Forelimb muscle (tissue), 1 donor: ENCODE measurements around the gene NFKBIL1. TPM values are rescaled to one million over a fixed set of nuclear protein-coding genes. Genes with fewer than 3 reads are reported as not detected.
"Not testable (repeated sequence)": the region's sequence is repeated elsewhere in the genome, so short reads cannot be mapped to it uniquely, and the experiment has no call there.

Experiments
- DNase-seq: peaks from one replicate; pipeline ENCODE4 v3.0.0-alpha.2; 2013; ENCODE audit warnings: low read depth
- polyA plus RNA-seq: library from polyadenylated mRNA; unstranded; fragments of 120-200 nt; gene quantifications from one replicate; pipeline ENCODE4 v1.2.1, GENCODE V29; 2013; ENCODE audit not compliant: insufficient read length

Gene NFKBIL1
- polyA plus RNA-seq, 1 donor: 16.8 TPM

GRCh38 chr6:31580807-31581433 lies 33.5 kb downstream of the NFKBIL1 start:
- no peak for DNase-seq

- DNase-seq: no peak
These were observed 34.2 kb downstream of the NFKBIL1 start for GRCh38 chr6:31581434-31582229.

- no peak for DNase-seq
These were observed 34.8 kb downstream of the NFKBIL1 start, which contains the start of gene LTB for GRCh38 chr6:31582230-31582643. LTB (minus strand) TSS chr6:31582424; CDS start chr6:31582417, 7 bp downstream.

GRCh38 chr6:31585491-31585890 lies 38.1 kb downstream of the NFKBIL1 start:
- DNase-seq: no peak

GRCh38 chr6:31586008-31586407 lies 38.6 kb downstream of the NFKBIL1 start, which contains the start of gene LST1:
LST1 (plus strand) TSS chr6:31586277; CDS start chr6:31587300, 1,023 bp downstream.
- DNase-seq: no peak

GRCh38 chr6:31586599-31587281 lies 39.3 kb downstream of the NFKBIL1 start:
- no peak for DNase-seq

- DNase-seq: no peak
These were observed 40.7 kb downstream of the NFKBIL1 start for GRCh38 chr6:31587791-31588777.

GRCh38 chr6:31588871-31589650 lies 41.7 kb downstream of the NFKBIL1 start:
- DNase-seq: no peak

- DNase-seq: not testable (repeated sequence)
These were observed 43.3 kb downstream of the NFKBIL1 start for GRCh38 chr6:31590691-31591090.

GRCh38 chr6:31592396-31592771 lies 45.0 kb downstream of the NFKBIL1 start:
- no peak for DNase-seq

- DNase-seq: no peak
These were observed 49.6 kb downstream of the NFKBIL1 start for GRCh38 chr6:31597006-31597405.

- DNase-seq: no peak
These were observed 59.9 kb downstream of the NFKBIL1 start for GRCh38 chr6:31607317-31607716.

Other genes with a start within 250 kb of the NFKBIL1 start
- gene HLA-B, start 190.4 kb upstream of the NFKBIL1 start, polyA plus RNA-seq: 104 TPM
- 5.1 TPM for gene MICA, start 144.0 kb upstream of the NFKBIL1 start, polyA plus RNA-seq
- gene MICB, start 49.5 kb upstream of the NFKBIL1 start, polyA plus RNA-seq: 1.1 TPM
- gene MCCD1, start 18.6 kb upstream of the NFKBIL1 start, polyA plus RNA-seq: not detected
- gene DDX39B, start 5.6 kb upstream of the NFKBIL1 start, polyA plus RNA-seq: 368 TPM
- gene ATP6V1G2, start 1.0 kb upstream of the NFKBIL1 start, polyA plus RNA-seq: 3.0 TPM
- gene LTA, start 24.7 kb downstream of the NFKBIL1 start, polyA plus RNA-seq: 0.18 TPM
- not detected for gene TNF, start 28.0 kb downstream of the NFKBIL1 start, polyA plus RNA-seq
- 1.1 TPM for gene LTB, start 34.8 kb downstream of the NFKBIL1 start, polyA plus RNA-seq
- gene LST1, start 38.7 kb downstream of the NFKBIL1 start, polyA plus RNA-seq: 7.4 TPM
- 0.24 TPM for gene NCR3, start 45.4 kb downstream of the NFKBIL1 start, polyA plus RNA-seq
- 13.4 TPM for gene AIF1, start 67.6 kb downstream of the NFKBIL1 start, polyA plus RNA-seq
- 133 TPM for gene PRRC2A, start 73.1 kb downstream of the NFKBIL1 start, polyA plus RNA-seq
- gene BAG6, start 105.1 kb downstream of the NFKBIL1 start, polyA plus RNA-seq: 200 TPM
- 4.3 TPM for gene APOM, start 108.3 kb downstream of the NFKBIL1 start, polyA plus RNA-seq
- 12.1 TPM for gene C6orf47, start 113.2 kb downstream of the NFKBIL1 start, polyA plus RNA-seq
- 14.1 TPM for gene GPANK1, start 117.4 kb downstream of the NFKBIL1 start, polyA plus RNA-seq
- gene CSNK2B, start 118.5 kb downstream of the NFKBIL1 start, polyA plus RNA-seq: 125 TPM
- 11.5 TPM for gene LY6G5B, start 122.4 kb downstream of the NFKBIL1 start, polyA plus RNA-seq
- 2.7 TPM for gene LY6G5C, start 133.5 kb downstream of the NFKBIL1 start, polyA plus RNA-seq
- gene ABHD16A, start 155.7 kb downstream of the NFKBIL1 start, polyA plus RNA-seq: 43.8 TPM
- gene LY6G6F, start 159.3 kb downstream of the NFKBIL1 start, polyA plus RNA-seq: not detected
- 0.47 TPM for gene LY6G6D, start 167.7 kb downstream of the NFKBIL1 start, polyA plus RNA-seq
- 0.62 TPM for gene LY6G6C, start 174.1 kb downstream of the NFKBIL1 start, polyA plus RNA-seq
- 1.2 TPM for gene MPIG6B, start 175.8 kb downstream of the NFKBIL1 start, polyA plus RNA-seq
- 108 TPM for gene DDAH2, start 181.7 kb downstream of the NFKBIL1 start, polyA plus RNA-seq
- gene CLIC1, start 188.9 kb downstream of the NFKBIL1 start, polyA plus RNA-seq: 102 TPM
- 14.2 TPM for gene MSH5, start 192.4 kb downstream of the NFKBIL1 start, polyA plus RNA-seq
- 3.0 TPM for gene SAPCD1, start 215.0 kb downstream of the NFKBIL1 start, polyA plus RNA-seq
- 2.9 TPM for gene VWA7, start 229.7 kb downstream of the NFKBIL1 start, polyA plus RNA-seq
- gene VARS1, start 248.1 kb downstream of the NFKBIL1 start, polyA plus RNA-seq: 46.5 TPM